GM23248 (cell line): ENCODE measurements around the gene BEAN1.

Experiments
- EZH2 ChIP-seq: fragments of 200-600 bp; sonication (generic); IDR thresholded peaks from 2 replicates; pipeline ENCODE4 v1.6.1; 2018; ENCODE audit warnings: antibody characterized with exemption, mild to moderate bottlenecking; ENCODE audit not compliant: insufficient read depth, poor library complexity, severe bottlenecking
- EZH2phosphoT487 ChIP-seq: fragments of 200-600 bp; sonication (generic); IDR thresholded peaks from 2 replicates; pipeline ENCODE4 v1.6.1; 2018; ENCODE audit warnings: antibody characterized with exemption, moderate library complexity, mild to moderate bottlenecking, low read depth; ENCODE audit not compliant: insufficient read depth

DNA sequence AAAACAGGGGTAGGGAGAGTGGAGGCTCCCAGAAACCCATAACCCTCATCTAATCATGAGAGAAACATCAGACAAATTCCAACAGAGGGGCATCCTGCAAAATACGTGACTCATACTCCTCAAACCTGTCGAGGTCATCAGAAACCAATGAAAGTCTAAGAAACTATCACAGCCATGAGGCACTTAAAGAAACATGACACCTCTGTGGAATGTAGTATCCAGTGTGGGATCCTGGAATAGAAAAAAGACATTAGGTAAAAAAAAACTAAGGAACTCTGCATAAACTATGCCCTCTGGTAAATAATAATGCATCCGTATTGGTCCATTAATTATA, 44.2 kb upstream of the BEAN1 start:
- TF ChIP-seq EZH2 (no peak), EZH2phosphoT487 (no peak)
